Globus pallidus (tissue), 1 donor: ENCODE measurements around the gene SIK3.
"Not testable (repeated sequence)": the region's sequence is repeated elsewhere in the genome, so short reads cannot be mapped to it uniquely, and the experiment has no call there.

Experiments
- DNase-seq: peaks from one replicate; pipeline ENCODE4 v3.0.0-alpha.2; 2015; ENCODE audit warnings: low spot score

SIK3 gene

GRCh38 chr11:117045956-117046355, 52.3 kb downstream of the SIK3 start:
- peak; percentile 96 for DNase-seq

- DNase-seq: no peak
Observed at GRCh38 chr11:117045196-117045595, 53.0 kb downstream of the SIK3 start.

GRCh38 chr11:117044287-117045035, 53.8 kb downstream of the SIK3 start:
- no peak for DNase-seq

- no peak for DNase-seq
Observed at GRCh38 chr11:117042689-117043088, 55.5 kb downstream of the SIK3 start.

GRCh38 chr11:117039900-117040299, 58.3 kb downstream of the SIK3 start:
- no peak for DNase-seq

- no peak for DNase-seq
Observed at GRCh38 chr11:117039270-117039669, 59.0 kb downstream of the SIK3 start.

GRCh38 chr11:117037975-117038350, 60.3 kb downstream of the SIK3 start:
- no peak for DNase-seq

GRCh38 chr11:117037279-117037974, 60.8 kb downstream of the SIK3 start:
- DNase-seq: peak; percentile 77

GRCh38 chr11:117034901-117035300, 63.3 kb downstream of the SIK3 start:
- no peak for DNase-seq

GRCh38 chr11:117026593-117027330, 71.5 kb downstream of the SIK3 start:
- DNase-seq: no peak

GRCh38 chr11:117023707-117024106, 74.5 kb downstream of the SIK3 start:
- not testable (repeated sequence) for DNase-seq

GRCh38 chr11:117023178-117023577, 75.0 kb downstream of the SIK3 start:
- DNase-seq: no peak

- peak; percentile 76 for DNase-seq
Observed at GRCh38 chr11:117022526-117022925, 75.7 kb downstream of the SIK3 start.

GRCh38 chr11:117020869-117021564, 77.2 kb downstream of the SIK3 start:
- no peak for DNase-seq

GRCh38 chr11:117020287-117020686, 77.9 kb downstream of the SIK3 start:
- DNase-seq: no peak

GRCh38 chr11:117019871-117020270, 78.4 kb downstream of the SIK3 start:
- no peak for DNase-seq

GRCh38 chr11:117017456-117017855, 80.8 kb downstream of the SIK3 start:
- no peak for DNase-seq

- DNase-seq: no peak
Observed at GRCh38 chr11:117016747-117017146, 81.5 kb downstream of the SIK3 start.

- no peak for DNase-seq
Observed at GRCh38 chr11:117016246-117016645, 82.0 kb downstream of the SIK3 start.

GRCh38 chr11:117011541-117011898, 86.7 kb downstream of the SIK3 start:
- no peak for DNase-seq

GRCh38 chr11:117010808-117011540, 87.3 kb downstream of the SIK3 start:
- peak; percentile 63 for DNase-seq
